ENCODE data around the gene GDI1.

The GDI1 gene

DNA sequence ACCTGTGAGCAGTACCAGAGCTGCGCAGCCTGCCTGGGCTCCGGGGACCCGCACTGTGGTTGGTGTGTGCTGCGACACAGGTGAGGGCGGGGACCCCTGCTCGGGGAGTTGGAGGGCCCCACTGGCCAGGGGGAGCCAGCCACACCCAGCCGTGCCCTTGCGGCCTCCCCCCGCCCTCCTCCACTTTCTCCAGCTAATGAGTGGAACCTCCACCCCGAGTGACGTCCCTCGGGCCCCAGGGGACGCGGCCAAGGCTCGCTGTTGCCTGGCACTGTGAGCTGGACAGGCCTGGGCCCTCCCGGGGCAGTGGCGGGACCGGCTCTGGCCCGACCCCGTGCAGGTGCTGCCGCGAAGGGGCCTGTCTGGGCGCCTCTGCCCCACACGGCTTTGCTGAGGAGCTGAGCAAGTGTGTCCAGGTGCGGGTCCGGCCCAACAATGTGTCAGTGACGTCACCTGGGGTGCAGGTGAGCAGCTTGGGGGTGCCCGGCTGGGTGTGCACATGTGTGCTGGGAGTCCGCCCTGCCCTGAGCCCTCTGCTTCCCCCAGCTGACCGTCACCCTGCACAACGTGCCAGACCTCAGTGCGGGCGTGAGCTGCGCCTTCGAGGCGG lies 26.8 kb downstream of the GDI1 start:
- ChIA-PET POLR2A (no interaction called here), CTCF (interaction anchor here (0.6 kb wide), 1 partner anchor 11 kb away, joined by 3 read pairs; no protein-coding TSS in a partner anchor)
- DNase-seq (ENCODE audit: extremely low spot score) = no peak
- TF ChIP-seq, protein P1, sequence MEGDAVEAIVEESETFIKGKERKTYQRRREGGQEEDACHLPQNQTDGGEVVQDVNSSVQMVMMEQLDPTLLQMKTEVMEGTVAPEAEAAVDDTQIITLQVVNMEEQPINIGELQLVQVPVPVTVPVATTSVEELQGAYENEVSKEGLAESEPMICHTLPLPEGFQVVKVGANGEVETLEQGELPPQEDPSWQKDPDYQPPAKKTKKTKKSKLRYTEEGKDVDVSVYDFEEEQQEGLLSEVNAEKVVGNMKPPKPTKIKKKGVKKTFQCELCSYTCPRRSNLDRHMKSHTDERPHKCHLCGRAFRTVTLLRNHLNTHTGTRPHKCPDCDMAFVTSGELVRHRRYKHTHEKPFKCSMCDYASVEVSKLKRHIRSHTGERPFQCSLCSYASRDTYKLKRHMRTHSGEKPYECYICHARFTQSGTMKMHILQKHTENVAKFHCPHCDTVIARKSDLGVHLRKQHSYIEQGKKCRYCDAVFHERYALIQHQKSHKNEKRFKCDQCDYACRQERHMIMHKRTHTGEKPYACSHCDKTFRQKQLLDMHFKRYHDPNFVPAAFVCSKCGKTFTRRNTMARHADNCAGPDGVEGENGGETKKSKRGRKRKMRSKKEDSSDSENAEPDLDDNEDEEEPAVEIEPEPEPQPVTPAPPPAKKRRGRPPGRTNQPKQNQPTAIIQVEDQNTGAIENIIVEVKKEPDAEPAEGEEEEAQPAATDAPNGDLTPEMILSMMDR (IDR thresholded peaks at IDR 0.05; ENCODE audit: control extremely low read depth, extremely low read depth, low read depth, missing control alignments) = no peak

DNA sequence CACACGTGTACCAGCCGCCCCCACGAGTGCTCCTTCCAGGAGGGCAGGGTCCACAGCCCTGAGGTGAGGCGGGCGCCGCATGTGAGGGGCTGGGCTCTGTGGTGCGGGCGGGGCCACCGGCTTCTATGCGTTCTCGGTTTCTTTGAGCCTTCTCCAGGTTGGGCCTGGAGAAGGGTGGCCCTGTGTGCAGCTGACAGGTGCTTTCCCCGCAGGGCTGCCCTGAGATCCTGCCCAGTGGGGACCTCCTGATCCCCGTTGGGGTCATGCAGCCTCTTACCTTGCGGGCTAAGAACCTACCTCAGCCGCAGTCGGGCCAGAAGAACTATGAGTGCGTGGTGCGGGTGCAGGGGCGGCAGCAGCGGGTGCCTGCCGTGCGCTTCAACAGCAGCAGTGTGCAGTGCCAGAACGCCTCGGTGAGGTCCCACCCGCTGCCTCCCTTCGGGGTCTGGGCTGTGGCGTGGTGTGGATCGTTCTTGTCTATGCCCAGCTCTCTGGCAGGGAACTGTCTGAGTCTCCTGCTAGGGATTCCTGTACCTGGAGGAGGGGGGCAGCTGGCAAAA lies 27.9 kb downstream of the GDI1 start:
- TF ChIP-seq, protein P1 (IDR thresholded peaks at IDR 0.05; ENCODE audit: control extremely low read depth, extremely low read depth, low read depth, missing control alignments) = no peak
- DNase-seq (ENCODE audit: extremely low spot score) = no peak
- CTCF ChIA-PET = no interaction called here
- POLR2A ChIA-PET = no interaction called here

DNA sequence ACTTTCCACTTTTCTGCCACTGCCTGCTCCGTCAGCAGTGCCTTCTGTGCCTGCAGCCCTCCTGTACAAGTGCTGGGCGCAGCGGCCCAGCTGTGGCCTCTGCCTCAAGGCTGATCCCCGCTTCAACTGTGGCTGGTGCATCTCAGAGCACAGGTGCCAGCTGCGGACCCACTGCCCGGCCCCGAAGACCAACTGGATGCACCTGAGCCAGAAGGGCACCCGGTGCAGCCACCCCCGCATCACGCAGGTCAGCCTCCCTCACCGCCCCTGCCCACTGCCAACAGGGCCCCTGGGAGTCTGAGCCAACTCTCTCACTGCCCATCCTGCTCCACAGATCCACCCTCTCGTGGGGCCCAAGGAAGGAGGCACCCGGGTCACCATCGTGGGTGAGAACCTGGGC lies 28.6 kb downstream of the GDI1 start:
- POLR2A ChIA-PET = no interaction called here
- TF ChIP-seq, protein P1 (IDR thresholded peaks at IDR 0.05; ENCODE audit: control extremely low read depth, extremely low read depth, low read depth, missing control alignments) = no peak
- no peak for DNase-seq (ENCODE audit: extremely low spot score)
- CTCF ChIA-PET = no interaction called here

DNA sequence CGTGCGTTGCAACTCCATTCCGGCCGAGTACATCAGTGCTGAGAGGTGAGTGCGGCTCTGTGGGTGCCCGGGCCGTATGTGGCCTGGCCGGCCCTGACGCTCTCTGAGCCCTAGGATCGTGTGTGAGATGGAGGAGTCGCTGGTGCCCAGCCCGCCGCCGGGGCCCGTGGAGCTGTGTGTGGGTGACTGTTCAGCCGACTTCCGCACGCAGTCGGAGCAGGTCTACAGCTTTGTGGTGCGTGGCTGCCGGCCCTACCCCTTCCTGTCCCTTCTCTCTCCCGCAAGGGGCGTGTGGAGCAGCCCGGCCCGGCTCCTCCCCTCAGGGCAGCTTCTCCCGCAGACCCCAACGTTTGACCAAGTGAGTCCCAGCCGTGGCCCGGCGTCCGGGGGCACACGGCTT lies 29.1 kb downstream of the GDI1 start:
- POLR2A ChIA-PET = interaction anchor here (0.6 kb wide), 2 partner anchors 16 to 30 kb away, joined by 3 read pairs; no protein-coding TSS in a partner anchor
- CTCF ChIA-PET = no interaction called here
- TF ChIP-seq, protein P1 (IDR thresholded peaks at IDR 0.05; ENCODE audit: control extremely low read depth, extremely low read depth, low read depth, missing control alignments) = no peak
- no peak for DNase-seq (ENCODE audit: extremely low spot score)

DNA sequence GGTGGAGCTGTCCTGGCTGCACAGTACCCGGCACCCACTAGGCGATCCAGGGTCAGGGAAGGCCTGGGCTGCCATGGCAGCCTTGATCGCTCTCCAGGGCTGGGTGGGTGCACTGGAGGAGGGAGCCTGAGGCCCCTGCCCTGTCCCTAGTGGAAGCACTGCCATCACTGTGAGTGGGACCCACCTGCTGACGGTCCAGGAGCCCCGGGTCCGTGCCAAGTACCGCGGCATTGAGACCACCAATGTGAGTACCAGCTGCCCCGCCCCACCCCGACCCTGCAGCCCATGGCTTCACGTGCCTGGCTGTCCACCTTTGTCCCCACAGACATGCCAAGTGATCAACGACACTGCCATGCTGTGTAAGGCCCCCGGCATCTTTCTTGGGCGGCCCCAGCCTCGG lies 30.0 kb downstream of the GDI1 start:
- DNase-seq (ENCODE audit: extremely low spot score) = no peak
- ChIA-PET POLR2A (no interaction called here), CTCF (interaction anchor here (1.5 kb wide), 1 partner anchor 29 kb away, joined by 4 read pairs; no protein-coding TSS in a partner anchor)
- TF ChIP-seq, protein P1 (IDR thresholded peaks at IDR 0.05; ENCODE audit: control extremely low read depth, extremely low read depth, low read depth, missing control alignments) = no peak

DNA sequence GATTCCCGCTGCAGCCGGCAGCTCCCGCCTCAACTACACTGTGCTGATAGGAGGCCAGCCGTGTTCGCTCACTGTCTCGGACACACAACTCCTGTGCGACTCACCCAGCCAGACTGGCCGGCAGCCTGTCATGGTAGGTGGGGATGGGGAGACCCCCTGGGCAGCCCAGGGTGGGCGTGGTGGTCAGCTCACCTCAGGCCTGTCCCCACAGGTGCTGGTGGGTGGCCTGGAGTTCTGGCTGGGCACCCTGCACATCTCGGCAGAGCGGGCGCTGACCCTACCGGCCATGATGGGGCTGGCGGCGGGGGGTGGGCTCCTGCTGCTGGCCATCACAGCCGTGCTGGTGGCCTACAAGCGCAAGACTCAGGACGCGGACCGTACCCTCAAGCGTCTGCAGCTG lies 30.6 kb downstream of the GDI1 start:
- TF ChIP-seq, protein P1 (IDR thresholded peaks at IDR 0.05; ENCODE audit: control extremely low read depth, extremely low read depth, low read depth, missing control alignments) = no peak
- CTCF ChIA-PET = interaction anchor here (1.5 kb wide), 1 partner anchor 28 kb away, joined by 4 read pairs; no protein-coding TSS in a partner anchor
- POLR2A ChIA-PET = no interaction called here
- no peak for DNase-seq (ENCODE audit: extremely low spot score)

All from GM10248 (cell line).